BJ (cell line): ENCODE results near the gene LEFTY1. TPM values are rescaled to one million over a fixed set of nuclear protein-coding genes. Genes with fewer than 3 reads are reported as not detected.

Experiments
- CTCF ChIA-PET: fragments of 350-600 bp; formaldehyde crosslinking; extraction: SDS; loops from one replicate; lab custom pipeline; 2021; ENCODE audit warnings: antibody characterized with exemption, inconsistent platforms; lab: Yijun Ruan, JAX
- POLR2A ChIA-PET: fragments of 300-600 bp; sonication (Branson Sonifier 250); formaldehyde crosslinking; extraction: SDS; loops from one replicate; lab custom pipeline; 2021; ENCODE audit warnings: antibody characterized with exemption; lab: Charles Lee
- DNase-seq: peaks from one replicate; pipeline ENCODE4 v3.0.0-alpha.2; 2011; ENCODE audit warnings: low read depth
- H3K27me3 ChIP-seq: 2 replicates; pipeline ENCODE4 v1.6.0; 2011; ENCODE audit warnings: low read length; ENCODE audit not compliant: control insufficient read depth, insufficient read depth
- H3K36me3 ChIP-seq: 2 replicates; pipeline ENCODE4 v1.5.1; 2011; ENCODE audit warnings: low read length; ENCODE audit not compliant: control insufficient read depth, insufficient read depth
- H3K4me3 ChIP-seq: 2 replicates; pipeline ENCODE4 v1.5.1; 2011; ENCODE audit warnings: low read depth, mild to moderate bottlenecking, control low read depth, low read length
- polyA plus RNA-seq: library from polyadenylated mRNA; depleted of rRNA; stranded (reverse); fragments of >200 nt; gene quantifications from 2 replicates; pipeline ENCODE4 v1.2.3, GENCODE V29; 2011
- TF ChIP-seq, protein P1 (sequence below): IDR thresholded peaks from 2 replicates; pipeline ENCODE4 v1.5.1; 2011; ENCODE audit warnings: low read depth, mild to moderate bottlenecking, control low read depth, inconsistent platforms, low read length, moderate library complexity; ENCODE audit not compliant: insufficient read depth

Gene LEFTY1
- polyA plus RNA-seq, 1 experiment = 0.10 TPM

DNA sequence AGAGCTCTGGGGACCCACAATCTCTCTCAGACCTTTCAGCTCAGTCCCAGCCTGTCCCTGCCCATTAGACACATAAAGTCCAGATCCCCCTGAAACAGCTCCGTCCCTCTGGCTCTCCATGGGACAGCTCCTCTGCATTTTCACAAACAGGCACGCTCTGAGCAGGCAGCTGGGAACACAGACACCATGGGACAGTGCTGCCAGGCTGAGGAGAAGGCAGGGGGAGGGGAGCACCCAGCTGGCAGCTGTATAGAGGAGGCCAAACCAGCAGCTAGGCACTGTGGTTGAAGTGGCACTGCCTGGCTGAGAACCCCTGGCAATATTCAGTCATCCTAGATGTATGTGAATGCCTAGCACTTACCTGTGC, 8.7 kb downstream of the LEFTY1 start:
- CTCF ChIA-PET = interaction anchor here (1.2 to 1.9 kb wide), 4 partner anchors 9 to 406 kb away, joined by 3 to 6 read pairs (median 4); no protein-coding TSS in a partner anchor
- POLR2A ChIA-PET = no interaction called here
- no peak overlapping the region for H3K4me3 ChIP-seq
- DNase-seq = no peak
- H3K36me3 ChIP-seq = peaks cover 3% of the 10 kb centered on the region
- H3K27me3 ChIP-seq = no peaks in the 10 kb centered on the region
- TF ChIP-seq, protein P1, sequence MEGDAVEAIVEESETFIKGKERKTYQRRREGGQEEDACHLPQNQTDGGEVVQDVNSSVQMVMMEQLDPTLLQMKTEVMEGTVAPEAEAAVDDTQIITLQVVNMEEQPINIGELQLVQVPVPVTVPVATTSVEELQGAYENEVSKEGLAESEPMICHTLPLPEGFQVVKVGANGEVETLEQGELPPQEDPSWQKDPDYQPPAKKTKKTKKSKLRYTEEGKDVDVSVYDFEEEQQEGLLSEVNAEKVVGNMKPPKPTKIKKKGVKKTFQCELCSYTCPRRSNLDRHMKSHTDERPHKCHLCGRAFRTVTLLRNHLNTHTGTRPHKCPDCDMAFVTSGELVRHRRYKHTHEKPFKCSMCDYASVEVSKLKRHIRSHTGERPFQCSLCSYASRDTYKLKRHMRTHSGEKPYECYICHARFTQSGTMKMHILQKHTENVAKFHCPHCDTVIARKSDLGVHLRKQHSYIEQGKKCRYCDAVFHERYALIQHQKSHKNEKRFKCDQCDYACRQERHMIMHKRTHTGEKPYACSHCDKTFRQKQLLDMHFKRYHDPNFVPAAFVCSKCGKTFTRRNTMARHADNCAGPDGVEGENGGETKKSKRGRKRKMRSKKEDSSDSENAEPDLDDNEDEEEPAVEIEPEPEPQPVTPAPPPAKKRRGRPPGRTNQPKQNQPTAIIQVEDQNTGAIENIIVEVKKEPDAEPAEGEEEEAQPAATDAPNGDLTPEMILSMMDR = no peak

DNA sequence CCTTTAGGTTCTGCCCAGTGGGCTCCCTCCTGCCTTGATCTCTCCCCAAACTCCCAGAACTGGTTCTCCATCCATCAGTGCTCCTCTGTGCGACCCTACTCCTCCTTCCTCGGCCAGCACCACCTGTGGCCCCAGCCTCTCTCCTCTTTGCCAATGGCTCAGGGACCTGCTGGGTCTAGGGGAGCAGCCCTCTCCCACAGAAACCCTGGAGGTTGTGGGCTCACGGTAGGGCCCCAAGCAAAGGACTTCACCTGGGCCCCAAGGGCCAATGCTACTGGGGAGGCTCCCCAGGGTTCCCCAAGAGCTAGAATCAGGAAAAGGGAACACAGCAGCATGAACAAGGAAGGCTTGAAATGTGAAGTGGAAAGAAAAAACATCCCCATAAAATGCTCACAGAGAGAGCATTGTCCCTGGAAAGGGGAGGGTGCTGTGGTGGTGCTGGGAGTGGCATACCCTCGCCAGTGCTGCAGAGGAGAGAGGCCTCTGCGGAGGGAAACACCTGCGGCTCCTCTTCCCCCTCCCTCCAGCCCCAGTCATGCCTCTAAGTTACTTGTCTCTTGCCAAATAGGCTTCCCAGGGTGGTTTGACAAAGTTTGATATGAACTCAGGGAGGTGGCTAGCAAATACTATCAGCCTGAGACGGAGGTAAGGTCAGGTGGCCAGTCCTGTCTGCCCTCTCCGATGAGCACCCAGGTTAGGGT, 9.3 kb downstream of the LEFTY1 start:
- ChIA-PET POLR2A (no interaction called here), CTCF (interaction anchor here (1.2 to 1.9 kb wide), 4 partner anchors 8 to 405 kb away, joined by 3 to 6 read pairs (median 4); no protein-coding TSS in a partner anchor)
- DNase-seq = no peak
- TF ChIP-seq, protein P1 = no peak
- Histone ChIP-seq H3K4me3 (no peak overlapping the region), H3K27me3 (no peaks in the 10 kb centered on the region), H3K36me3 (peaks cover 5% of the 10 kb centered on the region)

DNA sequence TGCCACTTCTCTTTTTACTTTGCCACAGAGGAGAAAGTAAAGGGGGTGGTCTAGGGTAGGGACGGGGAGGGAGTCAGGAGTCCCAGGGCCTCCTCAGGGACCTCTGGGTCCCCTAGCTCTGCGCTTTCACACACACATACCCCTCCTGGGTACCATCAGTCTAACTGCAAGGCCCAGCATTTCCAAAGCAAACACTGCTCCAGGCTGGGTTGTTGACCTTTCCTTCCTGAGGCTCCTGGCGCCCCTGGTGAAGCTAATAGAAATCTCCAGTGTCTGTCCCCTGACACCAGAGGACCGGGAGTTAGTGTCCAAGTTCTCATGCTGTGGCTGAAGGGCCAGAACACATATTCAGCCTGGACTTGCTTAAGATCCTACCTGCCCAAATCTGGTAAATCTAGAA, 10.7 kb downstream of the LEFTY1 start:
- POLR2A ChIA-PET = no interaction called here
- no peak for DNase-seq
- H3K27me3 ChIP-seq = no peaks in the 10 kb centered on the region
- TF ChIP-seq, protein P1 = no peak
- H3K4me3 ChIP-seq = no peak overlapping the region
- peaks cover 11% of the 10 kb centered on the region for H3K36me3 ChIP-seq
- CTCF ChIA-PET = interaction anchor here (0.6 to 1.6 kb wide), 6 partner anchors 19 to 404 kb away, joined by 3 to 4 read pairs (median 3); no protein-coding TSS in a partner anchor

DNA sequence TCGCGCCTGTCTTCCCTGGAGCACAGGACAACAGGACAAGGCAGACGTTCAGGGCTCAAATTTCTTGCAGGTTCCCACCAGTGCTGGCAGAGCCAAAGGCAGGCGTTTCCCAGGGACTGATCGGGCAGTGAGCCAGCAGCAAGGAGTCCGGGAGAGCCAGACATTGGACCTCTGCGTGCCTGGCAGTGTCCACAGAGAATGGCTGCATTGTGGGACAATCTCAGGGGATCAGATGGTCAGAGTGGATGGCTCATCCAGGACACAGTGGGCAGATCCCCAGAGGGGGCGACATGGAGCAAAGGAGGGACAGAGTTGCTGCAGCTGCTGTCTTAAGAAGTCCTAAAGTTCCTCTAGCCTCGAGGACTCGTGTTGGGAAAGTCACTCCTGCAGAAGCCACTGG, 11.4 kb downstream of the LEFTY1 start:
- TF ChIP-seq, protein P1 = peak; percentile 76
- Histone ChIP-seq H3K27me3 (no peaks in the 10 kb centered on the region), H3K4me3 (no peak overlapping the region), H3K36me3 (peaks cover 16% of the 10 kb centered on the region)
- no peak for DNase-seq
- POLR2A ChIA-PET = no interaction called here
- CTCF ChIA-PET = interaction anchor here (0.6 to 1.6 kb wide), 8 partner anchors 18 to 403 kb away, joined by 3 to 4 read pairs (median 3); partner anchors contain the start of gene SRP9

DNA sequence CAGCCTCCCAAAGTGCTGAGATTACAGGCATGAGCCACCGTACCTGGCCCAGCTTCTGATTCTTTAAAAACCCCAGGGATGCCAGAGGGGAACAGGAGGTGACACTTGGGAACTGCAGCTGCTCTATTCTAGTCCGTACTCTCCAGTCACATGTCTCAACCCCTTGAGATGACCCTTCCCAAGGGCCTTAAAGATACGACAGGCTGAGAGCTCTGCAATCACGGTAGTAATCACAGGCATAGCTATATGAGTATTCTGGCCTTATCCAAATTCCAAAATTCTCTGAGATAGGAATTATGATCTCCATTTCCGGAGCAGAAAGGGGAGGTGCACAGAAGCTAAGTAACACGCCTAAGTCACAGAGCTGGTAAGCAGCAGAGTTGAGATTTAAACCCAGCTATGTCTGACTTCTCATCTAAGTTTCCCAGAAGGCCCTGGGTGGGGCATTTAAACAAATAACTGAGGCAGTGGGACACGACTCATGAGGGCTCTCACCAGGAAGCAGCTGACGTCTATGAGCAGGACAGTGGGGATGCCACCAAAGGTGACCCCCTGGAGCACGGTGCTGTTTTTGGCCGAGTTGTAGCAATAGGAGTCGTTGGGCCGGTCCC, 11.9 kb downstream of the LEFTY1 start:
- TF ChIP-seq, protein P1 = no peak
- Histone ChIP-seq H3K27me3 (no peaks in the 10 kb centered on the region), H3K4me3 (no peak overlapping the region), H3K36me3 (peaks cover 16% of the 10 kb centered on the region)
- POLR2A ChIA-PET = no interaction called here
- CTCF ChIA-PET = interaction anchor here (0.7 to 1.6 kb wide), 7 partner anchors 11 to 104 kb away, joined by 3 read pairs; partner anchors contain the start of gene SRP9
- DNase-seq = no peak
